ENCODE results near the gene APBB1.

APBB1 gene

DNA sequence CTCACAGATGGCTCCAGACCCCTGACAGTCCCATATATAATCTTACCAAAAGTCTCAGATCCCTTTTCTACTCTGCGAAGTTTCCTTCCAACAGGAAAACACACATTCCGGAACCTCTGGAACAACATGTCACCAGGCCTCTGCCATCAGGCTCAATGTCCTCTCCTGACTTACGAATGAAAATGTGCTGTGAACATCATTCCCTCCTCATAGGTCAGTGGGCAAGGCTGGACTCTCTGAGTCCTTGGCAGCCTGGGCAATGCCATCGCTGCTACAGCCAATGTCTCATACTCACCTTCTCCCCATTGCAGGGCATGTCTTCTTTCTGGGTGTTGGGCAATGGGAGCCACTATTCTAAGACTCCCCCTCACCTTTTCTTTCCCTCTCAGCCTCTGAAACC lies 23.5 kb upstream of the APBB1 start:
- no peak for DNase-seq
- no peak for TF ChIP-seq EZH2 (IDR thresholded peaks at IDR 0.05; ENCODE audit: borderline replicate concordance, low read depth, low read length, severe bottlenecking)
- TF ChIP-seq, protein P1, sequence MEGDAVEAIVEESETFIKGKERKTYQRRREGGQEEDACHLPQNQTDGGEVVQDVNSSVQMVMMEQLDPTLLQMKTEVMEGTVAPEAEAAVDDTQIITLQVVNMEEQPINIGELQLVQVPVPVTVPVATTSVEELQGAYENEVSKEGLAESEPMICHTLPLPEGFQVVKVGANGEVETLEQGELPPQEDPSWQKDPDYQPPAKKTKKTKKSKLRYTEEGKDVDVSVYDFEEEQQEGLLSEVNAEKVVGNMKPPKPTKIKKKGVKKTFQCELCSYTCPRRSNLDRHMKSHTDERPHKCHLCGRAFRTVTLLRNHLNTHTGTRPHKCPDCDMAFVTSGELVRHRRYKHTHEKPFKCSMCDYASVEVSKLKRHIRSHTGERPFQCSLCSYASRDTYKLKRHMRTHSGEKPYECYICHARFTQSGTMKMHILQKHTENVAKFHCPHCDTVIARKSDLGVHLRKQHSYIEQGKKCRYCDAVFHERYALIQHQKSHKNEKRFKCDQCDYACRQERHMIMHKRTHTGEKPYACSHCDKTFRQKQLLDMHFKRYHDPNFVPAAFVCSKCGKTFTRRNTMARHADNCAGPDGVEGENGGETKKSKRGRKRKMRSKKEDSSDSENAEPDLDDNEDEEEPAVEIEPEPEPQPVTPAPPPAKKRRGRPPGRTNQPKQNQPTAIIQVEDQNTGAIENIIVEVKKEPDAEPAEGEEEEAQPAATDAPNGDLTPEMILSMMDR (IDR thresholded peaks at IDR 0.05; ENCODE audit: borderline replicate concordance, extremely low read depth, low read length, poor library complexity, severe bottlenecking) = no peak
- no peak overlapping the region for H3K4me3 ChIP-seq (ENCODE audit: low read depth in 1 of 2, low read length in 2 of 2)

DNA sequence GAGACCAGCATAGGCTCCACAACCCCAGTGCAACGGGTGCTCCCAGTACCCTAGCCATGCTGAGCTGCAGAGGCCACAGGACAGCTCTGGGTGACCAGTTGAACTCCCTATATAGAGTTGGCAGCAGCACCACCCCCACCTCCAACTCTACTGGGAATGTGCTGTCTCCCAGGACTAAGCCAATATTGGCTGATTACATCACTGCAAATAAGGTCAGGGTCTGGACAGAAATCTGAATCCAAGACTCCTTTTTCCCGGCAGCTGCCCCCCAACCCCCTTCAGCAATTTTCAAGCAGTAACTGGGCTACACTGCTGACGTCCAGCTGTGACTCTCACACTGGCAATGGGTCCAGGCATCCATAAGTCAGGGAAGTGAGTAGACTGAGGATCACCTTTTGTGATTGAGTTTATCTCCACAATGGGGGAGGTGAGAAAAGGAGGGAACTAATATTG lies 22.0 kb upstream of the APBB1 start, which contains the start of gene HPX:
TSS of gene HPX (minus strand) at position 82 of the 453 bp plus-strand sequence. CDS start at position 58, 24 bp downstream.
- Histone ChIP-seq H3K9me3 (ENCODE audit: insufficient read depth, low read length, severe bottlenecking) (no peaks in the 10 kb centered on the region), H3K4me3 (ENCODE audit: low read depth in 1 of 2, low read length in 2 of 2) (no peak within 1 kb of the TSS), H3K79me2 (ENCODE audit: insufficient read depth, low read length) (no peaks in the 10 kb centered on the region), H2AFZ (ENCODE audit: low read depth, low read length) (no peak within 1 kb of the TSS), H3K27me3 (ENCODE audit: insufficient read depth, low read length, poor library complexity) (no peaks in the 10 kb centered on the region), H3K4me1 (ENCODE audit: insufficient read depth, low read length) (0 out of 2 replicates have a peak, but pooled peaks cover 3% of the 10 kb centered on the region), H3K36me3 (ENCODE audit: insufficient read depth, low read length) (no peaks in the 10 kb centered on the region), H3K27ac (ENCODE audit: low read length) (no peak within 1 kb of the TSS), H4K20me1 (ENCODE audit: insufficient read depth, low read length) (no peaks in the 10 kb centered on the region), H3K4me2 (ENCODE audit: insufficient read depth, low read length) (no peak within 1 kb of the TSS), H3K9ac (ENCODE audit: low read depth, low read length) (no peak within 1 kb of the TSS)
- no peak for ATAC-seq (ENCODE audit: insufficient read depth, low read depth)
- no peak for DNase-seq
- TF ChIP-seq, protein P1 (IDR thresholded peaks at IDR 0.05; ENCODE audit: borderline replicate concordance, extremely low read depth, low read length, poor library complexity, severe bottlenecking) = no peak
- TF ChIP-seq EZH2 (IDR thresholded peaks at IDR 0.05; ENCODE audit: borderline replicate concordance, low read depth, low read length, severe bottlenecking) = no peak

More for the DNA sequence above, 23.5 kb upstream of the APBB1 start:
- Histone ChIP-seq H4K20me1 (ENCODE audit: insufficient read depth, low read length) (no peaks in the 10 kb centered on the region), H3K9ac (ENCODE audit: low read depth, low read length) (no peak overlapping the region), H3K4me2 (ENCODE audit: insufficient read depth, low read length) (no peak overlapping the region), H2AFZ (ENCODE audit: low read depth, low read length) (no peak overlapping the region), H3K9me3 (ENCODE audit: insufficient read depth, low read length, severe bottlenecking) (no peaks in the 10 kb centered on the region), H3K36me3 (ENCODE audit: insufficient read depth, low read length) (no peaks in the 10 kb centered on the region), H3K79me2 (ENCODE audit: insufficient read depth, low read length) (no peaks in the 10 kb centered on the region), H3K27me3 (ENCODE audit: insufficient read depth, low read length, poor library complexity) (no peaks in the 10 kb centered on the region), H3K4me1 (ENCODE audit: insufficient read depth, low read length) (0 out of 2 replicates have a peak, but pooled peaks cover 3% of the 10 kb centered on the region), H3K27ac (ENCODE audit: low read length) (no peak overlapping the region)
- no peak for ATAC-seq (ENCODE audit: insufficient read depth, low read depth)

DNA sequence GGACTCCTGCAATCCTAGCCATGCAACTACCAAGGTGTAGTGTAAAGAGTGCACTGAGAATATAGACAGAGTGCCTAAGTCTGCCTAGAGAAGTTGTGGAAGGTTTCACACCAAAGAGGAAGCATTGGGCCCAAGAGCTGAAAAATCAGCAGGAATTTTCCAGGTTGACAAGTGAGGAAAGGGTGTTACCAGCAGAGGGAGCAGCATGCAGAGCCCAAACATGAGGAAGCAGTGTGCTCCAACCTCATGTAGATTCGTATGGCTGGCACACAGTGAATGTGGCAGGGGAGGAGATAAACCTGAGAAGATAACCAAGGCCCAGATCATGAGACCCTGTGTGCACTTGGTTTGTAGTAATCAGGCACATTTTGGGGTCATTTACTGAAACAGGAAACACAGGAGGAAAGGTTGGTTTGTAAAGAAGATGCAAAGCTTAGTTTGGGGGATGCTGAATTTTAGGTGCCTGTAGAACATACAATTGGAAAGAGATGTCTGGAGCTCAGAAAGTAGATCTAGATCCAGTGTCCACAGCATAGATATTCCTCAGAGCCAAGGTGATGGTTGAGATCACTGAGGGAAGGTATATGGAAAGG lies 20.2 kb upstream of the APBB1 start:
- DNase-seq (peak; percentile 52), ATAC-seq (ENCODE audit: insufficient read depth, low read depth) (peak; percentile 63; the same call in 2 of the 3 replicates)
- H3K4me3 ChIP-seq (ENCODE audit: low read depth in 1 of 2, low read length in 2 of 2) = no peak overlapping the region
- no peaks in the 10 kb centered on the region for H3K79me2 ChIP-seq (ENCODE audit: insufficient read depth, low read length)
- H3K27me3 ChIP-seq (ENCODE audit: insufficient read depth, low read length, poor library complexity) = no peaks in the 10 kb centered on the region
- TF ChIP-seq, protein P1 (IDR thresholded peaks at IDR 0.05; ENCODE audit: borderline replicate concordance, extremely low read depth, low read length, poor library complexity, severe bottlenecking) = peak; percentile 78
- no peak for TF ChIP-seq EZH2 (IDR thresholded peaks at IDR 0.05; ENCODE audit: borderline replicate concordance, low read depth, low read length, severe bottlenecking)
- peak overlapping the region; percentile 59 for H2AFZ ChIP-seq (ENCODE audit: low read depth, low read length)
- H3K4me2 ChIP-seq (ENCODE audit: insufficient read depth, low read length) = no peak overlapping the region
- H3K4me1 ChIP-seq (ENCODE audit: insufficient read depth, low read length) = 0 out of 2 replicates have a peak, but pooled peaks cover 3% of the 10 kb centered on the region
- no peaks in the 10 kb centered on the region for H3K36me3 ChIP-seq (ENCODE audit: insufficient read depth, low read length)
- H3K9me3 ChIP-seq (ENCODE audit: insufficient read depth, low read length, severe bottlenecking) = no peaks in the 10 kb centered on the region
- no peak overlapping the region for H3K27ac ChIP-seq (ENCODE audit: low read length)
- no peaks in the 10 kb centered on the region for H4K20me1 ChIP-seq (ENCODE audit: insufficient read depth, low read length)
- H3K9ac ChIP-seq (ENCODE audit: low read depth, low read length) = no peak overlapping the region
